ENCODE data around the gene CDKAL1. TPM values are rescaled to one million over a fixed set of nuclear protein-coding genes. Genes with fewer than 3 reads are reported as not detected.

CDKAL1 gene
- total and polyA plus RNA-seq, 2 donors (not counting 3 experiments of a cell fraction or from before 2014, with no cell fraction given): 6.1 to 20.5 TPM

DNA sequence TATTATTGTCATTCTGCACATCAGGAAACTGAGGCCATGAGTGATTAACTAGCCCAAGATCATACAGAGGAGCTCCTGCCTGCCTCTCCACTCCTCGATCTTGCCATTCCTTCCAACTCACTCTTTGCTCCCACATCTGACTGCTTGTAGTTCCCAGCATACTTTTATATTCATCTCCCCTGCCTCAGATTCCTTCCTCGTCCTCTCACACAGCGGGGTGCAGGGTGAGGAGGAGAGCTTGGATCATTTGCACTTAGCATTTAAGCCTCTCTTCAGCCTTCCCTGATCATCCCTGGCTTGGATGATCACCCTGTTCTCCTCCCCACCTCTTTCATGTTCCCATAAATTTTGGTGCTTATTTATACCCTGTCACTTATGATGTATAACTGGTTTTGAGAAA is 544.2 kb downstream of the CDKAL1 start:
- Histone ChIP-seq H3K4me2 (ENCODE audit: insufficient read depth, low read length) (no peak overlapping the region), H2AFZ (ENCODE audit: low read depth, low read length) (no peak overlapping the region), H3K36me3 (ENCODE audit: control insufficient read depth in 2 of 2, extremely low read depth in 1 of 2, insufficient read depth in 2 of 2, low read length in 2 of 2) (no peaks in the 10 kb centered on the region), H3K79me2 (ENCODE audit: control insufficient read depth, insufficient read depth, low read length) (no peaks in the 10 kb centered on the region), H3K4me1 (ENCODE audit: control insufficient read depth, extremely low read depth, insufficient read depth, low read length) (no peaks in the 10 kb centered on the region), H3K27ac (ENCODE audit: insufficient read depth, low read depth, low read length) (no peak overlapping the region), H3K9me1 (replicated peaks; ENCODE audit: control insufficient read depth, extremely low read depth, insufficient read depth, low read length) (no peaks in the 10 kb centered on the region), H3K4me3 (replicated peaks in 1 of 3; ENCODE audit: insufficient read depth in 1 of 3, low read depth in 1 of 3, low read length in 3 of 3) (no peak overlapping the region), H4K20me1 (replicated peaks; ENCODE audit: control insufficient read depth, extremely low read depth, insufficient read depth, low read length) (no peaks in the 10 kb centered on the region), H3K9ac (replicated peaks; ENCODE audit: extremely low read depth, insufficient read depth, low read length) (no peak overlapping the region), H3K9me3 (replicated peaks; ENCODE audit: control insufficient read depth, insufficient read depth, low read length) (no peaks in the 10 kb centered on the region), H3K27me3 (ENCODE audit: control insufficient read depth in 2 of 2, insufficient read depth in 2 of 2, low read length in 2 of 2) (no peaks in the 10 kb centered on the region)
- BruUV-seq (replicated peaks): no TSS peak
- CTCF ChIA-PET: no interaction called here
- TF ChIP-seq JUN (IDR thresholded peaks at IDR 0.05; ENCODE audit: borderline replicate concordance, insufficient read depth, insufficient read length, low read depth): no peak
- no peak for TF ChIP-seq MYC (IDR thresholded peaks at IDR 0.05; ENCODE audit: low read depth, low read length)
- TF ChIP-seq GATA2 (IDR thresholded peaks at IDR 0.05; ENCODE audit: insufficient read depth, insufficient read length, low read depth, low read length): no peak
- no peak for TF ChIP-seq POLR2AphosphoS5 (IDR thresholded peaks at IDR 0.05; ENCODE audit: insufficient read depth, low read depth, low read length)
- no peak for TF ChIP-seq POLR2A (IDR thresholded peaks at IDR 0.05; ENCODE audit: low read depth, low read length)
- no peak for TF ChIP-seq EZH2 (IDR thresholded peaks at IDR 0.05; ENCODE audit: borderline replicate concordance, low read depth, low read length, severe bottlenecking)
- TF ChIP-seq, protein P1, sequence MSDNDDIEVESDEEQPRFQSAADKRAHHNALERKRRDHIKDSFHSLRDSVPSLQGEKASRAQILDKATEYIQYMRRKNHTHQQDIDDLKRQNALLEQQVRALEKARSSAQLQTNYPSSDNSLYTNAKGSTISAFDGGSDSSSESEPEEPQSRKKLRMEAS (IDR thresholded peaks at IDR 0.05; ENCODE audit: insufficient read depth, insufficient read length): no peak
- TF ChIP-seq FOS (IDR thresholded peaks at IDR 0.05; ENCODE audit: borderline replicate concordance, insufficient read depth, low read length): no peak
- TF ChIP-seq, protein P2, sequence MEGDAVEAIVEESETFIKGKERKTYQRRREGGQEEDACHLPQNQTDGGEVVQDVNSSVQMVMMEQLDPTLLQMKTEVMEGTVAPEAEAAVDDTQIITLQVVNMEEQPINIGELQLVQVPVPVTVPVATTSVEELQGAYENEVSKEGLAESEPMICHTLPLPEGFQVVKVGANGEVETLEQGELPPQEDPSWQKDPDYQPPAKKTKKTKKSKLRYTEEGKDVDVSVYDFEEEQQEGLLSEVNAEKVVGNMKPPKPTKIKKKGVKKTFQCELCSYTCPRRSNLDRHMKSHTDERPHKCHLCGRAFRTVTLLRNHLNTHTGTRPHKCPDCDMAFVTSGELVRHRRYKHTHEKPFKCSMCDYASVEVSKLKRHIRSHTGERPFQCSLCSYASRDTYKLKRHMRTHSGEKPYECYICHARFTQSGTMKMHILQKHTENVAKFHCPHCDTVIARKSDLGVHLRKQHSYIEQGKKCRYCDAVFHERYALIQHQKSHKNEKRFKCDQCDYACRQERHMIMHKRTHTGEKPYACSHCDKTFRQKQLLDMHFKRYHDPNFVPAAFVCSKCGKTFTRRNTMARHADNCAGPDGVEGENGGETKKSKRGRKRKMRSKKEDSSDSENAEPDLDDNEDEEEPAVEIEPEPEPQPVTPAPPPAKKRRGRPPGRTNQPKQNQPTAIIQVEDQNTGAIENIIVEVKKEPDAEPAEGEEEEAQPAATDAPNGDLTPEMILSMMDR (IDR thresholded peaks at IDR 0.05; ENCODE audit: extremely low read depth in 1 of 2, insufficient read depth in 1 of 2, low read depth in 1 of 2, low read length in 2 of 2): no peak
- no peak for DNase-seq (ENCODE audit: low read depth, low spot score)
- intact Hi-C loops (cut with micrococcal nuclease) (no loop called here), dilution Hi-C loops (cut with MboI; ENCODE audit: extremely low pct_ligation_motif_present, low sequenced_read_pairs) (no loop called here)
- FAIRE-seq: no peak
- POLR2A ChIA-PET: no interaction called here
